NCI-H2171 (cell line): ENCODE results near the gene OPTC.
A peak's percentile ranks its signal among the peaks of the same experiment; 100 is the strongest.
"Not testable (repeated sequence)": the region's sequence is repeated elsewhere in the genome, so short reads cannot be mapped to it uniquely, and the experiment has no call there.

Experiments
- DNase-seq: peaks from one replicate; lab custom pipeline; 2025; lab: John Stamatoyannopoulos, UW

OPTC gene

DNA sequence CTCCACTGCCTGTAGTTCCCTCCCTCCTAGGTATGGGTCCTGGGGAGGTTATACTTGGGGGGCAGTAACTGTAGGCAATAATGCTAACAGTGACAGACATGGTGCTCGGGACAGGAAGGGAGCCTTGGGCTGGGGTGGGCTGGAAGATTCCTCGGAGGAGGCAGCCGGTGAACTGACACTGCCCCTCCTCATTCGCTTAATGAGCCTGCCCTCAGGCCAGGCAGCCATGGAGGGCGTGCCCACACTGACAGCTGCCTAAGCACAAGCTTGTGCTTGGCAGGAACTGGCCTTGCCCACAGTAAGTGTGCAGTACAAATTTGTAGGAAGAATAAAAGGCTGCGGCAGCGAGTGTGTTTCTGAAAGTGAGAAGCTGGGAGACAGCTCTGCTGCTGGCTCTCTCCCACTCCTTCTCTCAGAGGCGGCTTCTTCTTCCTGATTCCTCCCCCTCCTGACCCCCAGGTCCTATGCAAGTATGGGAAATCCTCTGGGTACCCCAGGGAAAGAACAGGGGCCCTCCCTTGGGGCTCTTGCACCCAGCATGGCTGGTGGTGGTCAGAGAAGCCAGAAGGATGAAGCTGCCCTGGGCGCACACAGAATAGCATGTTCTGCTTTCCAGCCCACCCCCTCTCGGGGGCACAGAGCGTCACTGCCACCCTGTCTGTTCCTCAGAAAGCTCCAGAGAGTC, 23.6 kb downstream of the OPTC start:
- DNase-seq: no peak

DNA sequence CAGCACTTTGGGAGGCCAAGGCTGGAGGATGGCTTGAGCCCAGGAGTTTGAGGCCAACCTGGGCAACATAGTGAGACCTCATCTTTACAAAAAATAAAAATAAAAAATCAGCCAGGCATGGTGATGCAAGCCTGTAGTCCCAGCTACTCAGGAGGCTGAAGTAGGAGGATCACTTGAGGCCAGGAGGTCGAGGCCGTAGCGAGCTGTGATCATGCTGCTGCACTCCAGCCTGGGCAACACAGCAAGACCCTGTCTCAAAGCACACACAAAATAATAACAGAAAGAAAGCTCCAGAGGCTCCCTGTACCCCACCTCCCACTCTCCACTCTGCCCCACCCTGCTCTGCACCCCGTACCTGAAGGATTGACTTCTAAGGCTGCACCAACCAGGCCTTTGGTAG, 24.2 kb downstream of the OPTC start:
- not testable (repeated sequence) for DNase-seq

DNA sequence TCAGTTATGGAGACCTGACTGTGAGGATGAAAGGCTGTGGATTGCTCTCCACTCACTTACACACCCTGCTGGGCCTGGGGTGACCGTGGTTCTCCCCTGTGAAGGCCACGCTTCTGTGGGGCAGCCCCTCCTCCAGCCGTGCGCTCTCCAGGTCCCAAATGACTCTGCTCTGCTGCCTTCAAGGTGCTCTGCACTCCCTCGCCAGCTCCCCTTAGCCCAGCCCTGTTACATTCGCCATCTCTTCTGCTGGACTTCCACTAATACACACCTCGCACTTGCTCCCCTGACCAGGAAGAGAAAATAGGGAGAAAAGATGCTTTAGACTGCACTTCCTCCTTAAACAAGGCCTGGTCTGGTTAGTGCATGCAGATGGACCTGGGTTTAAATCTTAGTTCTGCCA, 24.6 kb downstream of the OPTC start:
- DNase-seq: no peak

DNA sequence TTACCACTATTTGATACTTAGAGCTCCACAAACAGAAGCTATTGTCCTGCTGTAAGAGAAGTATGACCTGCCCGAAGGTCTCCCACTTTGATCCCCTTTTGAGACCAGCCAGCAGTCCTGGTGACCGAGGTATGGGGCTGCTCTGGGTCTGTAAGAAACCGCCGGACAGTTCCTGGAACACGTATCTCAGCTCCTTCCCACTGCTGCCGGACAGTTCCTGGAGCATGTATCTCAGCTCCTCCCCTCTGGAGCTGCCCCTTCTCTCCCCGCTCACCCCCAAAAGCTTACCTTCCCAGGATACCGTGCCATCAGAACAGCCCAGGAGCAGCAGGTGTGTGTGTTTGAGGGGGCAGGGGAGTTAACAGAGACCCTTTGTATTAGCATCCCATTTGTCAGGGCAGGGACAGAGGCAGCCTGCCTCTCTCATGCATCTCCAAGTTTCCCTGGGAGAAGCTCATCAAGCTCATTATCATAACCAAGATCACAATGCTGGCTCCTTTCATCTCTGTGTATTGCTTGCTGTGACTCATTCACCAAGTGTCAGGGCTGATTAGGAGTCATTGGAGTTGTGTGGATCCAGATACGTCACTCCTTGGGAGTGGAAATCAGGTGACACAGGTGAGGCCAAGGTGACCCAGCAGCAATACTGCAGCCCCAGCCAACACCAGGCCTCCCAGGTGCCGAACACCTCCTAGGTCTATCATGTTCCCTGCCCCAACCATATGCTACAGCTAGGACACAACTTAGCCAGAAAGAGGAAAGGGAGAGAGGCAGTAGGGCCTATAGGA, 25.3 kb downstream of the OPTC start:
- no peak for DNase-seq

DNA sequence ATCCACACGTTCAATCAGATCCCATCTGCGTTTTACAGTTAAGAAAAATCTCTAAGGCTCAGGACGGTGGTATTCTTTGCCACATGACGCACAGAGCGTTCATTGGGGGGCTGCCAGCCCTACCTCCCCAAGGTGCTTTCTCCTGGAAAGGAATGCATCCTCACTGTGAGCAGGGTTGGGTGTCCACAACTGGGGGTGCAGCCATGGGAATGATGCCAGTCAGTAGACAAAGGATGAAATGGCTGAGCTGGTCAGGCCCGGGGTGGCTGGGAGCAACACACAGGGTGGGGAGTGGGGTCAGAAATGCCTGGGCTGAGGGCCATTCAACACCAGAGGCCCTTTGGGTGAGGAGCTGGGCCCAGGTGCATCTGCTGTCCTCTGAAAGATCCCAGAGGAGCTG, 25.9 kb downstream of the OPTC start:
- no peak for DNase-seq

DNA sequence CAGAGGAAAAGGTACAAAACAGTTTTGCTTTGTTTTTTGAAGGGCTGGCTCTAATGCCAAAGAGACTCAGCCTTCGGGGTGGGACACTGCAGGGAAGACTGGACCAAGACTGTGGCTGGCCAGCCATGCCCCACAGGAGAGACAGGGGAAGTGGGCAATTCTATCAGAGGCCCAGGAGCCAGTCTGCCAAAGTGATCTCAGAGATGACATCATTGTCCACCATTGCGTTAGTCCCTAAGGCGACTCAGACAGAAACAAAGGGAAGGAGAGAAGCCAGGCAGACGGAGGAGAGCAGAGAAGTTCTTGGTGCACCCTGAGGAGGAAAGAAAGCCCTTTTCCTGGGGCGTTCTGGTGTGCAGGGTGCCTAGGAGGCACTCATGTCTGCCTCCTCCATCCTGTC, 26.4 kb downstream of the OPTC start:
- DNase-seq: no peak

DNA sequence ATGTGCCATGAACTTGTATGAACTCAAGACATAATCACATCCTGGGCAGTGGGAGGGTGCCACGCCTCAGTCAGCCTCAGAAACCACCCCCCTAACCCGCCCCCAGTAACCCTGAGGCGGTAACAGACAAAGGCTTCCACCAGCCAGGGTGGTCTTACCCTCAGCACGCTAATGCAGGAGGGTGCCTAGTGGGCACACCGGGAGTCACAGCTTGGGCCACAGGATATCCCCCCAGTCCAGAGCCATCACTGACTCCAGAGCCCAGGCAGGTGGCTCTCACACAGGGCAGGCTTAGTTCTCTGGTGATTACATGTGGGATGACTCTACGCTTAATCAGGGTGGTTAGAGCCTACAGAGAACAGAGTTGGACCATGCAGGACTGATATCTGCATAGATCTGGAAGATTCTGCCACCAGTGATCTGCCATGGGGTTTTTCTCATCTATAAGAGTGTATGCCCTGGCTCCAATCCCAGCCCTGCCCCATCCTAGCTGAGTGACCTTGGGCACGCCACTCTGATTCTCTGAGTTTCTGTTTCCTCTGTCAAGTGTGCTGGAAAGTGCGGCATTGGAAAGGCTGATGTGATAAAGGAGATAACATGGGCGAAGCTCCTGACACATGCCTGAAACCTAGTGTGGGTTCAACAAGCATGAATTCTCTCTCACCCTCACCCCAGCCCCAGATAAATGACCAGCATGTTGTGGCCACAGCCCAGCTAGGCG, 27.3 kb downstream of the OPTC start:
- no peak for DNase-seq

DNA sequence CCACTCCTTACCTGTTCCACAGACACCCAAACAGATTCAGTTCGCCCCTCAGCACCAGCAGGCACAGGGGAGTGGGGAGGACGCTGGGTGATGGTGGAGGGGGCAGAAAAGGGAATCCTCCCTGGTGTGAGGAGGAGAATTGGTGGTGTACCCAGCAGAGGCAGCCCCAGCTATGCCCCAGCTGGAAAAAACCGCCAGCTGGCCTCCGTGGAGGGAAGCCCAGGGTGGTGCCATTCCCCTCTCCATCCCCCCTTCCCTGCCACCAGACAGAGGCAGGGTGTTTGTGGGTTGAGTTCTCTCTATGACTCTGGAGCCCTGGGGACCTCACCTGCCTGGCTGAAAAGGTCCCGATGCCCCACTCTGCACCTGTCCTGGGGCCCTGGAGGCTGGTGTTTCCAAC, 27.9 kb downstream of the OPTC start:
- no peak for DNase-seq

DNA sequence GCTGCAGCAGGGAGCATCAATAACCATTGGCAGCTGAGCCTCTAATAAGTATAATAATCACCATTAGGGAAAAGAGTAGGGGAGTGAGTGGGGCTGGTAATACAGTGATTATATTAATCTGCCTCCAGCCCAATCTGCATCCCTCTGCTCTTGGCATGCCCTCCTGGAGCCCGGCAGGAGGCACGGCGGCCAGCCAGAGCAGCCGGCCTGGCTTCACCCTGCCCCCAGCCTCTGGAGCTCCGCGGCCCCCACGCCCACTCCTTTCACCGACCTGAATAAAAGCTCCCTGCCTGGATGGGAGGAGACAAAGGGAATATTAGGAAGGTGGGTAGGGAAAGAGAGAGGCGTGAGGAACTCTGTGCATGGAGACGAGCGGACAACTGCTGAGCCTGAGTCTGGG, 28.3 kb downstream of the OPTC start:
- no peak for DNase-seq

DNA sequence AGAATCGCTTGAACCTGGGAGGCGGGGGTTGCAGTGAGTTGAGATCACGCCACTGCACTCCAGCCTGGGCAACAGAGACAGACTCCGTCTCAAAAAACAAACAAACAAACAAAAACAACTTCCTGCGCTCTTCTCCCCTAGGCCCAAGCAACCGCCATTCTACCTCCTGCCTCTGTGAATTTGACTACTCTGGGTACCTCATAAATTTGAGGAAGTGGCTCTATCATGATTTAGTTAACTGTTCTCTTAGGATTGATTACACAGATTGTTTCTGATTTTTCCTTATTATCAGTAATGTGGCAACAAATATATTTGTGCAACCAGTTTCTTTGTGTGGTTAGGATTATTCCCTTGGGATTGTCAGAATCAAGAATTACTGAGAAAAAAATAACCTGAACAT, 29.7 kb downstream of the OPTC start:
- no peak for DNase-seq

DNA sequence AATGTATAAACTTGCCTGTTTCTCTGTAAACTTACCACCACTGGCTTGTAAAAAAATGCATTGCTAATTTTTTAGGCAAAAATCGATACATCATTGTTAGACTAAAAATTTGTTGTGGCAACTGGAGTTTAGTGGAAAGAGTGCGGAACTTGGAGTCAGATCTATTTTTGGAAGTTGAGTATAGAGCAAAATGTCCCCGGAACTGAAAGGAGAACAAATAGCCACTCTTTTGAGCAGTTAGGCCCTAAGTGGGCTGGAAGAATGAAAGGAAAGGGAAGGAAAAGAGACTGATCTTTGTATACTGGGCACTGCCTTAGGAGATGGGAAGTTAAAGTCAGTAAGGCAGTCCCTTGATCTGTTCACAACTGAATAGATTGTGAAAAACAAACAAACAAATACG, 30.2 kb downstream of the OPTC start:
- no peak for DNase-seq

DNA sequence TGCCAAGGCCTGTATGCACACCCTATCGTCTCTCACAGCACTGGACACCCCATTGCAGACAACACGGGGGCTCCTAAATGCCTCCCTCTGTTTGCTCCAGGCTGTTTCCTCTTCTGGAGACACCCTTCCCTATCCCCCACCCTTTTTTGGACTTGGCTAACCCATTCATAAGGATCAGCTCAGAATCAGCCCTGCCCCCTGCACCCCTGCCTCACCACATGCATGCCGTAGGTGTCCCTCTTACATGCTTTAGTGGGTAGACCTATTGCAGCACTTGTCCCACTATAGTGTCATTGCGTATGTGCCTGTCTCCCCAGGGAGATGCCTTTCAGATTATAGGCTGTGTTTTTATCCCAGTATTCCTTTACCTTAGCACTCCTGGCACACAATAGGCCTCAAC, 30.9 kb downstream of the OPTC start:
- DNase-seq: no peak

DNA sequence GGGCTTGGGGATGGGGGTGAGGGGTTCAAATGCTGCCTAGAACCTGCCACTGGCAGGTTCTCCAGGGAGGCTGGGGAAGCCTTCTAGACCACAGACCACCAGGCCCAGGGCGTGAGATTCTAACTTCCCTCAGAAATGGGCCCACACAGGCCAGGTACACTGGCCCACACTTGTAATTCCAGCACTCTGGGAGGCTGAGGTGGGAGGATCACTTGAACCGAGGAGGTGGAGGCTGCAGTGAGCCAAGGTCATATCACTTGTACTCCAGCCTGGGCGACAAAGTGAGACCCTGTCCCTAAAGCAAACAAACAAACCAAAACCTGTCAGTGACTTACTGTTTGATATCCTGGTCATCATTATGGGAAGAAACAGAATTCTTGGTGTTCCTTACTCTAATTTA, 31.7 kb downstream of the OPTC start:
- no peak for DNase-seq

DNA sequence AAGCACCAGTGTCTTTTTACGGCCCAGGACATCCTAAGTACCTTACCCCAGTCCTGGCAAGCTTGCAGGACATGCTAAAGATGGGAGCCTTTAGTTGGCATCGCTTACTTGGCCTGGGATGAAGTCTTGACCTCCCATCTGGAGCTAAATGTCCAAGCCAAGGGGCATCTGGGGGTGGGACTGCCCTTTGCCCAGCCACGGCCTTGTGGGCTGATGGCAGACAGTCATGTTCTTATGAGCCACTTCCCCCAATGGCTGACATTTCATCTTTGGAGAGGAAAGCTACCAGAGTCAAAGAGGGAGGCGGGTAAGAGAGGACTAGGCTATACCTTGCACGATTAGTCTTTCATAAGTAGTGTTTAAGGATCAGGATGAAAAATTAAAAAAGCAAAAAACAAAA, 32.2 kb downstream of the OPTC start:
- DNase-seq: no peak

DNA sequence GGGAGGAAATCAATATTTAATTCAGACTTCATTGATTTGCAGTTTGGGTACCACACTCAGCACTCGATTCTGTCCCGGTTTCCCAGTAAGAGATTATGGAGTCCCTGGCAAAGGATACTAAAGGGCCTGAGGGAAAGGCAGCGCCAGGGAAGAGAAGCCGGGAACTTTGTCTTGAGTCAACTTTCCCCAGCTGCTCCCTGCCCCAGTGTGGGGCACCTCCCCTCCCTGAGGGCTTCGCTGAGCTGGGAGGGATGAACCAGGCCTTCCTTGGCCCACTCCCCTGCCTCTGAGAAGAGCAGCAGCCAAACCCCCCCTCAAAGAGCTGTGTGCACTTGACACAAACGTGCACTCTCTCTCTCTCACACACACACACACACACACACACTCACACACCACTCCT, 32.6 kb downstream of the OPTC start:
- no peak for DNase-seq

DNA sequence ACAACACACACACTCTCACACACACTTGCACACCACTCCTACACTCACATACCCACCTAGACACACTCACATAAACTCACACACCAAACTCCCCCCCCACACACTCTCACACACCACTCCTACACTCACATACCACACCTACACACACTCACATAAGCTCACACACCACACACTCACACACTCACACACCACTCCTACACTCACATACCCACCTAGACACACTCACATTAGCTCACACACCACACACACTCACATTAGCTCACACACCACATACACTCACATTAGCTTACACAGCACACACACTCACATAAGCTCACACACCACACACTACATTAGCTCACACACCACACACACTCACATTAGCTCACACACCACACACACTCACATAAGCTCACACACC, 33.1 kb downstream of the OPTC start:
- no peak for DNase-seq

DNA sequence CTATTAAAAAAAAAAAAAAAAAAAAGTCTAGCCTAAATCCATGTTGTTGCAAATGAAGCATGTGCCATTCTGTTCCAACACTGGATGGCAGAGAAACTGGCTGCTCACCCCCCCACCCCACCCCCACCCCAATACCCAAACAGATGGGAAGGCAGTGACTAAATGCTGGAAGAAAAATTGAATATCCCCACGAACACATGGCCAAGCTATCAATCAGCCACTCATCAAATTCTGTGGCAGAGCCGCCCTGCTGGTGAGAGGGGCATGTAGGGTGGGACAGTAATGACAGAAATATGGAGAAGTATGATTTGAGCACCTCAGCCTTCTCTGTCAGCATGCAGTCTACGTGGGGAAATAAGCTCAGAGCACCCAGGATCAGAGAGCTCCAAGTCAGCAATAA, 34.1 kb downstream of the OPTC start:
- DNase-seq: peak; percentile 22

DNA sequence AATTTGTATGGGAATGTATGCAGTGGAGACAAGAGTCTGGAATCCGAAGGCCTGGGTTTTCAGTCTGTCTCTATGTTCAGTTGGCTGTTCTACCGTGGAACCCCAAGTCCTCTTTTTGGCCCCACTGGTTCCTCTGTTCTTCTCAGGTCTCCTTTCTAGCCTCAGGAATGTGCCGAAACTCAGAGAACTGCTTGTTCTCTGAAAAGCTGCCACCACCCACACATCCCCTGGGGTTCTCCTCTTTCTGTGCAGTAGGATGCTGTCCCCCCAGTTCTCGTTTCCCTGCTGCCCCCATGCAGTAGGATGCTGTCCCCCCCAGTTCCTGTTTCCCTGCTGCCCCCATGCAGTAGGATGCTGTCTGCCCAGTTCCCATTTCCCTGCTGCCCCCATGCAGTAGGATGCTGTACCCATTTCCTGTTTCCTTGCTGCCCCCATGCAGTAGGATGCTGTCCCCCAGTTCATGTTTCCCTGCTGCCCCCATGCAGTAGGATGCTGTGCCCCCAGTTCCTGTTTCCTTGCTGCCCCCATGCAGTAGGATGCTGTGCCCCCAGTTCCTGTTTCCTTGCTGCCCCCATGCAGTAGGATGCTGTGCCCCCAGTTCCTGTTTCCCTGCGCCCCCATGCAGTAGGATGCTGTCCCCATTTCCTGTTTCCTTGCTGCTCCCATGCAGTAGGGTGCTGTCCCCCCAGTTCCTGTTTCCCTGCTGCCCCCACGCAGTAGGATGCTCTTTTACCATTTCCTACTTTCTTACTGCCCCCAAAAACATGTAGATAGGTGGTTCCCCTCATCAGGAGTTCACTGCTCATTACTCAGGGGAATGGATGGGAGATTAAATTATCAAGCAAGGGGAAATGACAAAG, 35.3 kb downstream of the OPTC start:
- no peak for DNase-seq

DNA sequence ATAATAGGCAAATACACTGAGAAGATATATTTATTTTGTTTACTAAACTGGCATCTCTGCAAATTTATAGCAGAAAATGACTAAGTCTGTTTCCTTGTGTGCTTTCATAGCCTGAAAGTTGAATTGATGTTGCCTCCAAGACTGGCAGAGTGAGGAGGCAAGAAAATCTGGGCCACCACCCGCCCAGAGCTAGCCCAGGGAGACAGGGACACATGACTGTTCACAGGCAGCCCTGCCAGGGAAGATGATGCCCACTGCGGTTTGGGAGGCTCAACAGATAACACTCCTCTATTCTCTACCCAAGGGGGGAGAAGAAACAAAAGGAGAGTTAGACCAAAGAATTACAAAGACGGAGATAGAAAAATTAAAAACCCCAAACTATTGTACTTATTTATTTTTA, 37.1 kb downstream of the OPTC start:
- no peak for DNase-seq

DNA sequence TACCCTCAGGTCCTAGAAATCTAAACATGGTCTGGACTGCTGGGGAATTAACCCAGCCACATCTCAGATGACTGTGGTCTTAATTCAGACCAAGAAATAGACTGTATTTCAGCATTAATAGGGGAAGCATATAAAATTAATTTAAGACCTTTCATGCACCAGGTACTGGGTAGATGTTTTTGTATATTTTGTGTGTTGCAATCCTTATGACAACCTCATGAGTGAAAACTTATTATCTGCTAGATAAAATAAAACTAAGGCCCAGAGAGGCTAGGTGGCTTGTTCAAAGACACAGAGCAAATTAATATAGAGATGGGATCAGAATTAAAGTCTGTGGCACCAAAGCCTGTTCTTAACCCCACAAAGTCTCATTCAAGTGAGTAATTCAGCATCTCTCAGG, 40.1 kb downstream of the OPTC start:
- DNase-seq: no peak

DNA sequence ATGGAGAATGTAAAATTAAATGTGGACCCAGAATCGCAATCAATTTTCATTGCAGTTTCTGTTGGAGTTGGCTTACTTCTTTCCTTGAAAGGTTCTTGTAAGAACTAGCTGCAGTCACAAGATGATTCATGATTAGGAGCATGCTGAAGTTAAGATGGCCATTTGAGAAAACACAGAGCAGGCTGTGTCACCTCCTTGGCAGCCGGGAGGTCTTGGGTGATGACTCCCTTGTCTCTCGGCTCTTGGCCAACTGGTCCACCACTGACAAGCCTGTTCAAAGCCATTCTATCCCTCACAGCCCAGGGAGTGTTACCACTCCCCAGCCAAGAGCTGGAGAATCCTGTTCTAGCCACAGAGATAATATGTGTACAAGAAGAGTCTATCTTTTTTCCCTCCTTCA, 40.6 kb downstream of the OPTC start:
- no peak for DNase-seq

DNA sequence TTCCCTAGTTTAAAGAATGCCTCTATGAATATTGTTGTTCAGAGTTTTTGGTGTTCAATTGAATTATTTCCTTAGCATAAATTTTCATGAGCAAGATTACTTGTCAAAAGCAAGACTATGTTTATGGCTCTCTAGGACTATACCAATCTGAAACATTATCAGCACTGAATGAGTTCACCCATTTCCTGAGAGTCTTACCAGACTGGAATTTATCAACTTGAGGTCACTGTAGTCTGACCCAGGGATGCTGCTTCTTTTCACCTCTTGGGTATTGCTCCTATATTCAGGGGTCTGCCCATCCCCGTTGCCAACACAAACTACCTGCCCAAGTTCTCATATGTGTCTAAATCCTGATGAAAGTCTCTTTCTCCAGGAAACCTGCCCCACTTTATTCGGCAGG, 42.6 kb downstream of the OPTC start:
- DNase-seq: no peak
